RPMI7951 (cell line): ENCODE measurements around the gene CXCR4. TPM values are rescaled to one million over a fixed set of nuclear protein-coding genes. Genes with fewer than 3 reads are reported as not detected.

Source experiments
- DNase-seq: peaks from one replicate; pipeline ENCODE4 v3.0.0-alpha.2; 2012; ENCODE audit warnings: low read depth
- total RNA-seq: library from RNA; depleted of rRNA; stranded (reverse); fragments of >200 nt; shearing (Covaris generic); gene quantifications from 2 replicates; pipeline ENCODE4 v1.2.3, GENCODE V29; 2014; rRNA removed

Gene CXCR4
- not detected in 2 replicates for total RNA-seq

DNA sequence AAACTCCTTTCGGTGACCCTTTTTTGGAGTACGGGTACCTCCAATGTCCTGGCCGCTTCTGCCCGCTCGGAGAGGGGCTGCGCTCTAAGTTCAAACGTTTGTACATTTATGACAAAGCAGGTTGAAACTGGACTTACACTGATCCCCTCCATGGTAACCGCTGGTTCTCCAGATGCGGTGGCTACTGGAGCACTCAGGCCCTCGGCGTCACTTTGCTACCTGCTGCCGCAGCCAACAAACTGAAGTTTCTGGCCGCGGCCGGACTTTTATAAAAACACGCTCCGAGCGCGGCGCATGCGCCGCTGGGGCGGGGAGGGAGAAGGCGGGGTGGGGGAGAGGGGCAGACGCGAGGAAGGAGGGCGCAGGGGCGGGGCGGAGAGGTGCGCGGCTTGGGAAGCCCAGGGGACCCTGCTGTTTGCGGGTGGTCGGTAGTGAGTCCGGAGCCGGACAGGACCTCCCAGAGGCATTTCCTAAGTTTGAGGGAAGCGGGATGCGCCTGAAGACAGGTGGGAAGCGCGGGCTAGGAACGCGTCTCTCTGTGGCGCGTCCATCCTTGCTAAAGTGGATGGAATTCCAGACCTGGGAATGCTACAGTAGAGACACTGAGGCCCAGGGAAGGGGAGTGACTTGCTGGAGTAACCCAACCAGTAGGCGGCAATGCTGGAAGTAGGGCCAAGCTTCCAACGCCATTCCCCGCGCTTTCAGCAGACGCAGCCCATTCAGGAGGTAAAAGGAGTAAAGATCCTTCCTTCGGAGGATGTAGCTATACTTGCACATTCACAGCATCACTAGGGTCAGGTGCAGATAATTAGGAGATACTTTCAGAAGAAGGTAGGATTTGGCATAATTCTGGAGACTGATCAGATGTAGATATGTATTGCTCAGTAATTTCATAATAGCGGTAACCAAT is at the start of gene CXCR4:
Gene CXCR4 (minus strand): TSS at position 241 of the 910 bp plus-strand sequence. CDS start 89 bp downstream, at position 152.
- no peak for DNase-seq

DNA sequence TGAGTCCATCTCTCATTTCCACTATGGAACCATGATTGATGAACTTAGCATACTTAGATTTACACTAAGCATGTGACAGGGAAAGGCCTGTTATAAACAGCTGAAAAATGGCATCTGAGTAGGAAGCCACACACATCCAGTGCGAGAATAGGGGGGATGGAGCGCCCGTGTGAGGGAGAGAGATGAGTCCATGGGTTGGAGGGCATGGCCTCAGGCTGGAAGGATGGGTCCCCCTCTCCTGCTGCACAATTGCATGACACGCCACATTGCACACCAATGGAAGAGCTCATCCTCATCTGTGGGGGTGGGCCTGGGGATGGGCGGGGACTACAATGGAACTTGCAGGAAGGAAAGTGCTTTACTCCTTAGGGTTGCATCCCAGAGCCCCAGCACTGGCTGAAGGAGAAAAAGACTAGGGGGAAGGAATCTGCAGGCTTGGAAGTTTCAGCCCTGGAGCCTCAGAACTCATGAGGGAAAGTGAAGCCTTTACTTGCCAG is 46.4 kb upstream of the CXCR4 start:
- DNase-seq = no peak

DNA sequence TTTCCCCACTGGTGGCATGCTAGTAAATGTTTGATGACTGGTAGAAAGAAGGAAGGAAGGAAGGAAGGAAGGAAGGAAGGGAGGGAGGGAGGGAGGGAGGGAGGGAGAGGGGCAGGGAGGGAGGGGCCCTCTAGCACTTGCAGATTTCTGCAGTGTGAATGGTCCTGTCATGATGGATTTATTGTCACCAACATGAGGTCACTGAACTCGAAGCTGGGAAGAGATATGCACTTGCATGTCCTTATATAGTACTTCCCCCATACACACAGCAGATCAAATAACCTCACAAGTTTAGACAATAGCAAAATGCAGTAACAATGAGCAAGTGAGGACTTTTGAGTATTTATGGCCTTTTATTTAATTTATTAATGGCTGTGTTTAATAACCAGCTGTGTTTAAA is 44.5 kb upstream of the CXCR4 start:
- DNase-seq = no peak

DNA sequence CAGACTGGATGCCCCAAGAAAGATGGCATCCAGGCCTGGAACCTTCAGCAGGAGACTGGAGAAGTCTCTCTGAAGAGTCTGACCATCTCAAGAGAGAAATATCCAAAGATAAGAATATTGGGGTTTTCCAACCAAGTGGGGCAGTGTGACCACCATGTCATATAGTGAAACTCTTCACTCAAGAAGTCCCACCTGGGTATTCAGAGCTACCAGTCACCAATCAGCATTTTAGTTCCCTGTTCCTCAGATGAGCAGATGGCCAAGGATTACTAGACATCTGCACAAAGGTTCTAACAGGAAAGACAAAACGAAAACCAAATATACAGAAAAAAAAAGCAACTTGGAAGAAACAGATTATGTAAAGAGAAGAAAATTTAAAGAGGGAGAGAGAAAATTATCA is 38.5 kb upstream of the CXCR4 start:
- DNase-seq = no peak

DNA sequence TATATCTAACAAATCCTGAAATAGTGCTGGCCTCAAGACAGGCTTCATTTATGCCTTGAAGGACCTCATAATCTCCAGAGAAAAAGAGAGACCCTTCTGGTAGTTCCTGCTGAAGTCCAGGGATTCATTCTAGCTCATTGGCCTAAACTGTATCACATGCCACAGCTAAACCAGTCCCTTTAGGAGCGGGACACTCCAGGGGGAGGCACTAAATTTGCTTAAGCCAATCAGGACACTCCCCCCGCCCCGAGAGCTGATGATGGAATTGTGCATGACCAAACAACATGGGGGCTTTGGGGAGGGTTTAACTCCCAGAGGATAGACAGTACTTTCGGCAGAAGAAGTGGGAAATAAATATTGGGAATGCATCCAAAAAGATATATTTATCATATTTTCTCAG is 36.4 kb upstream of the CXCR4 start:
- DNase-seq = peak; percentile 22

DNA sequence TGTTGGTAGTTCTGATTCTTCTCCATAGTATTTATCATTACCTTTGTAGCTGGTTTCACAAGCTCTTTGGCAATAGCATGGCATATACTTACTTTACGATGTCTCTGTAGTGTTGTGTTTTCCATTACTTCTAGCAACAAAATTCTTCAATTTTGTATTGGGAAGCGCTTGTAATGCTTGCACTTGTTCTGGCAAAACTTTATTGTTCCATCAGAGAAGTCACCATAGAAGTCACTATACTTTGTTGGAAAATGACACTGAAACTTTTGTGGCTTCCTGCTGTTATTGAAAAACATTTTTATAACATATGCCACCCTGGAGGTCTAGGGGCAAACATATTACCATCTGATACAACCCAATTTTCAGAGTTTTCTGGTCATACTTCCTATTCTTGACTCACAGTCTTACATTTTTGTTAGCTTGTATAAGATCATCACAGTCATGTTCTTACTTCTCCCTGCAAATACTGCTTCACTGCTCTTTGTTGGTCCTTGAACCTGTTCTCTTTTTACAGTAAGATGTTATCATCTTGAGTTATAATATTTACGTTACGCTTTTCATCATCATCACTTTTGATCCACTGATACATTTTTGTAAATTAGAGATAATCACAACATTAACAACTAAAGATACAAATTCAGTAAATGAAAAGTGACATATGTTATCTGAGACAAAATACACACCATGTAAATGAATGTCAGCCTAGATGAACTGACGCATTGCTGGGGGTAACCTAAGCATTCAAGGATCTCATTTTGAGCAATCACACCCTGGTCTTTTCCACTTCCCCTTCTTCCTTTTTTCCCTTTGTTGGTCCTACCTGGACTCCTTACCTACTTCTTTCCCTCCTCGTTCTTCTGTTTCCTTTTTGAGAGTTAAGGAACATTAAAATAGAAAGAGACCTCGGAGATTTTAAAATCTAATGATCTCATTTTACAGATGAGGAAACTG is 33.3 kb upstream of the CXCR4 start:
- no peak for DNase-seq

DNA sequence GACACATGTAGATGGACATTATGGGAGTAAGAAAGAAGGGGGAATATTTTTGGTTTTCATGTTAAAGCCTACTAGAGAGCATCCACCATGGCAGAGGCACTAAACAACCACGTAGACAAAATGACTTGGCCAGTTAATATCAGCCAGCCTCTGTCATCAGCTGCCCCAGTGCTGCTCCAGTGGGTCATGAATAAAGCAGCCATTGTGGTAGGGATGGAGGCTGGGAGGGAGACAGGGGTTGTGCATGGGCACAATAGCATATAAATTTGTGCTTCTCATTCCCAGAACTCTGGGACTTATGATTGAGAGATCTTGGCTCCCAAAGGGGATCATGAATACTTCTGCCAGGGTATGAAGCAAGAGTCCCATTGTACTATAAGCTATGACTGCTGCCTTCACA is 31.1 kb upstream of the CXCR4 start:
- no peak for DNase-seq

DNA sequence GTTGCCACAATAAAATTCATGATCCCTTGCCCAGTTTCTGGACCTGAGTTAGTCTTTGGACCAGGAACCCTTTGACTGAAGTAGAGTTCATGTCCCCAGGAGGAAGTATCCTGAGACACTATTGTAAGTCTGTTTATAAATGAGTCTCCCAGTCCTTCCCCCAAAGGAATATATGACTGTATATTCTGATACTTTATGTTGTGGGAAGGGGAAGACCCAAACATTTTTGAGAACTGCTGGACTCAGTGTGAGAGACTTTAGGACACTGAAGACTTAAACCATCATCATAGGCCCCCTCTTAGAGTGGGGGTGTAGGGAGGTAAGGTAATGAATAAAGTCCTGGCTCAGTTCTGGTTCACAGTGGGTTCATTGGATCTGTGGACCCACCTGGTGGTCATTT is 28.6 kb upstream of the CXCR4 start:
- no peak for DNase-seq

DNA sequence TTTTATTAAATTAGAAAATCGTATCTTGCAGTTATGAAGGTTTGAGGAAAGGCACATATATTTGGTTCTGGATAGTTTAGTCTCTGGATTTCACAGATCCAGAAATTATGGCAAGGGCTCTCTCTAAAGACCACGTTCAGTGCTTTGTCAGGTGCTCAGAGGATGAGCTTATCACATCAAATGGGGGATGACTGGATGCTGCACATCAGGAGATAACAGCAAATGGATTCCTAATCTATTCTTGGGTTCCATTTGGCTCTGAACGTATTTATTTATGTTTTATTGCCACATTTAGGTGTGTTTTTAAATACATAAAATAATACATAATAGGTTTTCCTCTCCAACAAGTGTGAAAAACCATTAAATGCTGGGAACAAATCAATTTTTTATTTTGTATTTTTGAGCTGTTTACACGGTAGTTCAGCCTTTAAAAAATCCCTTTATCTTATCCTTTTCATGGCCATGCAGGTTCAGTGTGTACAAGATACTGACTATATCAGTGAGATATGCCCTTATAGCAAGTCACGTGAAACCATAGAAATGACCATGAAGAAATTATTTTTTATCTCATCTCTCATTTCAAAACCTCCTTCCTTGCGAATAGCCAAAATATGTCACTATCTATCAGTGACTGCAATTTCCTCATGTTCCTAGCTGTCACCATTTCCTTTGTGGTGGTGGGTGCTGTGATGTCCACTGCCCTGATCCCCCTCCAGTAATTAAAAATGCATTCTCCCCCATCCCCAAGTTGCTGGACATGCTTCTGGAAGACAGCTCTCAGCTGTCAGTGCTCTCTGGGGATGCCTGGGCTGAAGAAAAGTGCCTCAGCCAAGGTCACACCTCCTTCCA is 25.9 kb upstream of the CXCR4 start:
- no peak for DNase-seq

DNA sequence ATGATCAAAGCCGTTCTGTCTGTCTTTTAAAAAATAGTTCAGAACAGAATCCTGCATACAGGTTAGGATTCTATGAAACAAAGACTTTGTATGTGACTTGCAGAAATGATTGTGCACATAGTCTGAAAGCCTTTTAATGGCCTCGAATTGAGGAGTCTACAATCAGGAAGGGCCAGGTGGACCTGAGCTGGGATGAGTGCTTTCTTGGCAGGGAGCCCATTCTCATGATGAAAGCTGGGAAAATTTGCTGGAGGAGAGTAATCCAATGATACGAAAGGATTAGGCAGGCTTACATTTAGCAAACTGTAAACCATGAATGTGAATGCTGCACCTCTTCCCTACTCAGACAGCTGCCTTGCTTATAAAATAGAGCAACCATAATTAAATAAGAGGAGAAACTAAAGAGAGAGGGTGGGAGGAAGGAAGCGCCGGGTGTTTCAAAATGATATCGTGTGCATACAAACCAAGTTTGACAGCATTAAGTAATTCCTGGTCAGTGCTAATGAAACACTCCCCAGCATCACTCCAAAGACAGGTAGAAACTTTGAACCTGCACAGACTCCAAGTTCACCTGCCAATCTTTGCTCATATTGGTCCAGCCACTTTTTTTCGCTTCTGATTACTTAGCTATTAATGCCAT is 23.7 kb upstream of the CXCR4 start:
- DNase-seq = no peak

DNA sequence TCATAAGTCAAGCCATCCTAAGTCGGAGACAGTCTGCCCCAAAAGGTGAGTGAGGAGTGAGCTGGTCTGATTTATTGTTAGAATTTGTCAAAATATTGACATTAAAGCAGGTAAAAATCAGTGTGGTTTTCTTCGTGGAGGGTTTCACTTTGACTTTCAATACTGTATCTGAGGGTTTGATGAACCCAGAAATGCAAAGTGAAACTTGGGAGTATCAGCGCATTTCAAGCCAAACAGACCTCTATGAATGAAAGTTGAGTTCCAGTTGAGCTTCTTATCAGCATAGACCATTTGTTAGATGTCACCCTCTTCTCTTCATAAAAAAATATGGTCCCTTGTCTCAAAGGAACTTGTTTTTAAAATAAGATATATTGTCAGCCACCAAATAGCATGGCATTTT is 21.7 kb upstream of the CXCR4 start:
- DNase-seq = no peak

DNA sequence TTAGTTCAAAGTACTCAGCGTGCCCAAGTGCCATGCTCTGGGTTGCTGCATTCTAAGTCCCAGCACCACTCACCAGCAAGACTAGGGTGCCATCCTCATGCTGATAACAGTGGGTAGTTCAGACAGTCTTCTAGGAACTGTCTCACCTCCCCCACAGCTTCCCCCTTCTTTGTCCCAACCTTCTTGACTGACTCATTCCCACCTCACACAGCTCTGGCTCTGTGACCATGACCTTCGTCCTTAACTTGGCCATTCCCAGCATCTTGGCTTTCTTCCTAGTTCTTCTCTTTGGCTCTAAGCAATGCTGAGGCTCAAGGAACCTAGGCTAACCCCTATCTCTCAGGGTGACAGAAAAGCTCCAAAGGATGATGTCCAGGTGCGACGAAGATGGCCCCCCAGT is 20.0 kb upstream of the CXCR4 start:
- DNase-seq = no peak

DNA sequence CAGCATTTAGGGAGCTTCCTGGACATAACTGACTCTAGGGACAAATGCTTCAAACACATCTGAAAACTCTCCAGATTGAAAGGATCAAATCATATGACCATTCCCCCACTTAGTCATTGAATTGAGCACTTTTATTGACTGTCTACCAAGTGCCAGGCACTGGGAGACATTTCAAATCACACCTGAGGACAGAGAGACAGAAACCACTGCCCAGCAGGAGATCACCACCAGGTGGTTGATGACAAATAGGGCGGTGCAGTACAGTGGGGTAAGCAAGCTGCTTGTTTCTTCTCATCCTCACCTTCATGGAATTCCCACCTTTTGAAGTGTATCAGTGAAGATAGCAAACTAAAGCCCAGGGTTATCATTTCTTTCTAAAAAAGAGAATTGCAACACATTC is 19.0 kb upstream of the CXCR4 start:
- no peak for DNase-seq

DNA sequence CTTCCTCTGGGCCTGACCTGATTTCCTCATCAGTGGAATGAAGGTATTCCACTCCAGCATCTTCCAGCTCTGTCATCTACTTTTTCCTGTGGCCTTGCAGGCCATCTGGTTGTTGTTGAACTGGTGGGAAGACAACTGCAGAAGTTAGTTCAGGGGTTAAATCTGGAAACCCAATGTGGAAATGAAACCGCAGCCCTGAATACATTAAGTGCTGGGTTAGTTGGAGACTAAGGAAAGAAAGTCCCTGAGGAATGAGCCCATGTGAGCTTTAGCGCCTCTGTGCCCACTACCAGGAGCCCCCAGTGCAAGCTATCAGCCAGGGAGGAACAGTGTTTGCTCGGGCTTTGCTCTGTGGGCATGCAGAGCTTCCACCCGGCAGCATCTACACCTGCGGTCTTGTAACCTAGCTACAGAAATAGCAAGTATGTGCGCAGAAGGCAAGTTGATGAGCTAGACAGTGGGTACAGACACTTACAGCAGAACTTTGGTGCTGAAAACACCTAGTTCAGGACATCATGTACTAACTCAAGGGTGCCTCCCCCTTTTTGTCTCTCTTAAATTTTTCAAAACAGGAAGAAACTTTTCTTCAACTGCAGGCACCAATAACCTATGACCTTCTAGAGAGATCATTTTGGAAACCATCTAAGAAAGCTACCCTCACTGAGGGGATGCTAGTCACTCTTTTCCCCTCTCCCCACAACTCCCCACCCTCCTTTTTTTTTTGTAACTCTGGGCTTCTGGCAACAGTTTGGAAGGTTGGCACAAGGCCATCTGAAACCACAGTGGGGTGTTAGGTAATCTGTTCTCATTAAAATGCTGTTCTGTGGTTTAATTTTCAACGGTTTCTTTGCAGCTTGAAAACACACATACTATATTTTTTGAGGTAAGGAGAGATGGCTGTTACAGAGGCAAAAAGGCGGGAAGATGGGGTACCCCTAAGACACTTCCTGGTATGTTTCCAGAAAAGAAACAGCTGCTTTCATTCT is 18.3 kb upstream of the CXCR4 start:
- DNase-seq = no peak

DNA sequence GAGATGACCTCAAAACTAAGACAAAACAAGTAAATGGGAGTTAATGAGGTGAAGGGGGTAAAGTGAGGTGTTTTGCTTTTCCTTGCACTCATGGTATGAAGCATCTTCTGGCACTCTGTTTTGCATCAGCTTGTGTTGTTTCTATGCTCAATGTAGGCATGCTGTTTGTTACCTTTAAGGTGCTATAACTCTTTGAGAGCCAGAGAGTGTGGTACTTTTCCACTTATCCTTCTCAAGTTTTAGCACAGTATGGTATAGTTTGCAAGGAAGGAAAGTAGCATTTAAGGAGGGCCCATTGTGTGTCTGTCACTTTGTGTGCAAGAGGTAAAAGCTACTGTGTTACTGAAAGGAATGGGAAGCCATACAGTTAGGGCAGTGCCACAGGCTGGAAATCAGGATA is 17.5 kb upstream of the CXCR4 start:
- DNase-seq = no peak

DNA sequence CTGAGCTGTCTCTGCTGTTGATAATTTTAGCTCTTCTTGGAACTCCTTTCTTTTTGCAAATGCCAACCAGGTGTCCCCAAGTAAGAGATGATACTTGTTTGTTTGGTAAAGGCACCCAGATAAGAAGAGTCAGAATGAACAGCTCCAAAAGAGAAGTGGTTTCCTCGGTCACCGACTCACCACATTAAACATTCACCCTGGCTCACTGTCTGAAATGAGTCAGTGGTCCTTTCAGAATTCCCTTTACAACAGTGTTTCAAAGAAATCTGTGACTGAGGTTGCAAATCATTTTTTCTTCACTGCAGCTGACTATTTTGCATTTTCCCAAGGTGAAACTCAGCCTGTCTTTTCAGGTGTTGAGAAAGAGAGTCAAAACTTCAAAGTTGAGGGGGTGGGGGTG is 16.2 kb upstream of the CXCR4 start:
- no peak for DNase-seq

DNA sequence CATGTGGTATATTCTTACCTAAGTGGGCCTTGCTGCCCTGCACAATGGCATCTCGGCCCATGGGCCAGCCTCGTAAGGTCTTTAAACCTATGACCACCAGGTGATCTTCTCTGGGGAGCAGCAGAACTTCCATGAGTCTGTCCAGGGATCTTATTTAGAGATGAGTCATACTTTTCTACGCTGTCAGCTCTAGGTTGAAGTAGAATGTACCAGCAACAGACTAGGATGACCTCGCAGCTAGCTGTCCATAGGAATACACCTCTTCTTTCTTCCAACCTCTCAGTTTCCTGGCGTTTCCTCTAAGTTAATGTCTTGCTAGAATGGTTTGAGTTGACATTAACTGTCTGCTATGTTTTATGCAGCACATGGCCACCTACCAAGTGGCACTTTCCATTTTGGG is 15.6 kb upstream of the CXCR4 start:
- no peak for DNase-seq

DNA sequence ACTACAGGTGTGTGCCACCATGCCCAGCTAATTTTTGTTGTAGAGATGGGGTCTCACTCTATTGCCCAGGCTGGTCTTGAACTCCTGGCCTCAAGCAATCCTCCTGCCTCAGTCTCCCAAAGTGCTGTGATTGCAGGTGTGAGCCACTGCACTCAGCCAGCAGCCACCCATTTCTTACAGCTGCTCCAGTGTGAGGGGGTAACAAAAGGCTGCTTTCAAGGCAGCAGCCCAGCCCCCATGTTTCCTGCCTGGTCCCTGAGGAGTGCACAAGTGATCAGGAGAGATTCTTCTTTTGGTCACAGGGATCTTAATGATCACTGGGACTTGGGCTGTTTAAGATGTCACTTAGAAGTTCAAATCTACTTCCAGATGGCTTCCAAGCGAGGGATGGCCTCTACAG is 15.2 kb upstream of the CXCR4 start:
- DNase-seq = no peak

DNA sequence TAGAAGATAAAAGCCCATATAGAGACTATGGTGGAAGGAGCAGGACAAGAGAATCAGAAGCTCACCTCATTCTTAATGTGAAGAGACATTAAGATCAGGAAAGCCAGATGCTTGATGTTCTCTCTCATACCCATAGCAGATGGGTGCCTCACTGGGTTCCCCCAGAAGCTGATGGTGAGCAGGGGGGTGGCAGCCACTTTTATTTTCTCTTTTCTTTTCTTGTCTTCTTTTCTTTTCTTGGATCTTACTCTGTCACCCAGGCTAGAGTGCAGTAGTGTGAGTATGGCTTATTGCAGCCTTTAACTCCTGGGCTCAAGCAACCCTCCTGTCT is 14.8 kb upstream of the CXCR4 start:
- no peak for DNase-seq
